ENCODE results near the gene TTF2. TPM values are rescaled to one million over a fixed set of nuclear protein-coding genes. Genes with fewer than 3 reads are reported as not detected.
"Not testable (repeated sequence)": the region's sequence is repeated elsewhere in the genome, so short reads cannot be mapped to it uniquely, and the experiment has no call there.

The TTF2 gene
- total RNA-seq, 1 donor from 2014 or later, result 12.3 TPM

GRCh38 chr1:117093870-117094621 lies 33.9 kb downstream of the TTF2 start:
- DNase-seq, result no peak

GRCh38 chr1:117094841-117095604 lies 34.9 kb downstream of the TTF2 start:
- DNase-seq, result no peak

GRCh38 chr1:117096951-117097408 lies 36.9 kb downstream of the TTF2 start:
- DNase-seq, result no peak

- DNase-seq, result no peak
Measured at GRCh38 chr1:117097443-117097842, 37.3 kb downstream of the TTF2 start.

GRCh38 chr1:117098287-117098890 lies 38.3 kb downstream of the TTF2 start:
- DNase-seq, result no peak

GRCh38 chr1:117101334-117101733 lies 41.2 kb downstream of the TTF2 start:
- DNase-seq, result no peak

- not testable (repeated sequence) for DNase-seq
Measured at GRCh38 chr1:117101858-117102257, 41.7 kb downstream of the TTF2 start.

- DNase-seq, result peak; percentile 40
Measured at GRCh38 chr1:117104986-117105385, 44.9 kb downstream of the TTF2 start.

GRCh38 chr1:117105722-117106121 lies 45.6 kb downstream of the TTF2 start:
- no peak for DNase-seq

- DNase-seq, result no peak
Measured at GRCh38 chr1:117106478-117106877, 46.4 kb downstream of the TTF2 start.

GRCh38 chr1:117107364-117107763 lies 47.2 kb downstream of the TTF2 start:
- DNase-seq, result no peak

GRCh38 chr1:117110774-117111173 lies 50.6 kb downstream of the TTF2 start:
- no peak for DNase-seq

GRCh38 chr1:117112047-117112717 lies 52.1 kb downstream of the TTF2 start:
- no peak for DNase-seq

GRCh38 chr1:117113199-117113598 lies 53.1 kb downstream of the TTF2 start:
- DNase-seq, result no peak

GRCh38 chr1:117114877-117115276 lies 54.8 kb downstream of the TTF2 start:
- no peak for DNase-seq

GRCh38 chr1:117116090-117116783 lies 56.1 kb downstream of the TTF2 start:
- no peak for DNase-seq

- no peak for DNase-seq
Measured at GRCh38 chr1:117116784-117117130, 56.6 kb downstream of the TTF2 start.

- DNase-seq, result no peak
Measured at GRCh38 chr1:117117697-117118096, 57.6 kb downstream of the TTF2 start.

GRCh38 chr1:117118137-117118536 lies 58.0 kb downstream of the TTF2 start:
- DNase-seq, result peak; percentile 66

GRCh38 chr1:117119144-117119543 lies 59.0 kb downstream of the TTF2 start:
- not testable (repeated sequence) for DNase-seq

- DNase-seq, result peak; percentile 61
Measured at GRCh38 chr1:117120774-117121588, 60.9 kb downstream of the TTF2 start.

Measured in tongue (tissue), 2 donors.